SK-N-SH (cell line): ENCODE results near the gene CRLF1.

Experiments used
- CTCF ChIP-seq: fragments of 200-600 bp; sonication (generic); IDR thresholded peaks from 2 replicates; pipeline ENCODE4 v1.6.1; 2017; ENCODE audit warnings: antibody characterized with exemption, mild to moderate bottlenecking, moderate library complexity
- ELF1 ChIP-seq: IDR thresholded peaks from 2 replicates; pipeline ENCODE4 v1.4.0; 2012
- EP300 ChIP-seq, 2 experiments: IDR thresholded peaks; 2 replicates each; pipeline versions ENCODE4 v1.4.0 to v1.6.1; 2012; ENCODE audit warnings: borderline replicate concordance in 1 of 2, low read depth in 1 of 2, low read length in 1 of 2
- EZH2phosphoT487 ChIP-seq: fragments of 200-600 bp; sonication (generic); IDR thresholded peaks from 2 replicates; pipeline ENCODE4 v1.6.1; 2017; ENCODE audit warnings: low read depth, mixed run types, mild to moderate bottlenecking, antibody characterized with exemption, moderate library complexity, borderline replicate concordance
- FOXM1 ChIP-seq: IDR thresholded peaks from 2 replicates; pipeline ENCODE4 v1.4.0; 2012; ENCODE audit warnings: low read depth, mild to moderate bottlenecking
- JUND ChIP-seq: IDR thresholded peaks from 2 replicates; pipeline ENCODE4 v1.4.0; 2012
- MAX ChIP-seq: IDR thresholded peaks from 2 replicates; pipeline ENCODE4 v1.4.0; 2012; ENCODE audit warnings: low read depth
- PBX3 ChIP-seq: IDR thresholded peaks from 2 replicates; pipeline ENCODE4; 2012
- POLR2AphosphoS5 ChIP-seq: IDR thresholded peaks from 2 replicates; pipeline ENCODE4 v1.6.1; 2012; ENCODE audit warnings: low read depth, low read length
- TCF12 ChIP-seq: IDR thresholded peaks from 2 replicates; pipeline ENCODE4 v1.4.0; 2012
- USF1 ChIP-seq: IDR thresholded peaks from 2 replicates; pipeline ENCODE4 v1.4.0; 2012; ENCODE audit warnings: low read depth, borderline replicate concordance
- YY1 ChIP-seq: IDR thresholded peaks from 2 replicates; pipeline ENCODE4 v1.4.0; 2012; ENCODE audit warnings: low read depth, mild to moderate bottlenecking
- ZBTB33 ChIP-seq: IDR thresholded peaks from 2 replicates; pipeline ENCODE4 v1.4.0; 2012; ENCODE audit warnings: low read depth, borderline replicate concordance

- TF ChIP-seq POLR2AphosphoS5 (no peak), ZBTB33 (no peak), CTCF (no peak), ELF1 (no peak), MAX (no peak), EP300 (IDR thresholded peaks at IDR 0.05; ENCODE audit: borderline replicate concordance in 1 of 2, low read depth in 1 of 2, low read length in 1 of 2) (no peak), JUND (no peak), USF1 (no peak), YY1 (no peak), PBX3 (no peak), EZH2phosphoT487 (no peak), FOXM1 (no peak), TCF12 (no peak)
Measured at GRCh38 chr19:18633321-18633720, 26.7 kb upstream of the CRLF1 start.
